ENCODE results near the gene COL5A2. TPM values are rescaled to one million over a fixed set of nuclear protein-coding genes. Genes with fewer than 3 reads are reported as not detected.

The COL5A2 gene
- polyA plus RNA-seq, 1 donor from 2014 or later = 3.6 TPM

- H3K4me2 ChIP-seq (ENCODE audit: low read length) = no peak overlapping the region
- no peak overlapping the region for H3K27ac ChIP-seq (ENCODE audit: low read length)
- no peak overlapping the region for H2AFZ ChIP-seq (ENCODE audit: low read depth, low read length)
- H3K9me2 ChIP-seq (ENCODE audit: insufficient read depth, low read length) = no peaks in the 10 kb centered on the region
- no peaks in the 10 kb centered on the region for H3K79me2 ChIP-seq (replicated peaks; ENCODE audit: insufficient read depth, low read length)
- TF ChIP-seq RAD21 (conservative IDR thresholded peaks at IDR 0.05) (no peak), REST (IDR thresholded peaks at IDR 0.05; ENCODE audit: borderline replicate concordance) (no peak), TAF1 (IDR thresholded peaks at IDR 0.05; ENCODE audit: low read depth) (no peak), MXI1 (conservative IDR thresholded peaks at IDR 0.05; ENCODE audit: poor library complexity, severe bottlenecking) (no peak), EZH2 (IDR thresholded peaks at IDR 0.05; ENCODE audit: borderline replicate concordance, insufficient read depth, low read length, poor library complexity, severe bottlenecking) (no peak), POLR2AphosphoS5 (IDR thresholded peaks at IDR 0.05) (no peak), EP300 (conservative IDR thresholded peaks at IDR 0.05; ENCODE audit: poor library complexity, severe bottlenecking) (no peak), SMC3 (conservative IDR thresholded peaks at IDR 0.05; ENCODE audit: poor library complexity) (no peak)
- TF ChIP-seq, protein P1, sequence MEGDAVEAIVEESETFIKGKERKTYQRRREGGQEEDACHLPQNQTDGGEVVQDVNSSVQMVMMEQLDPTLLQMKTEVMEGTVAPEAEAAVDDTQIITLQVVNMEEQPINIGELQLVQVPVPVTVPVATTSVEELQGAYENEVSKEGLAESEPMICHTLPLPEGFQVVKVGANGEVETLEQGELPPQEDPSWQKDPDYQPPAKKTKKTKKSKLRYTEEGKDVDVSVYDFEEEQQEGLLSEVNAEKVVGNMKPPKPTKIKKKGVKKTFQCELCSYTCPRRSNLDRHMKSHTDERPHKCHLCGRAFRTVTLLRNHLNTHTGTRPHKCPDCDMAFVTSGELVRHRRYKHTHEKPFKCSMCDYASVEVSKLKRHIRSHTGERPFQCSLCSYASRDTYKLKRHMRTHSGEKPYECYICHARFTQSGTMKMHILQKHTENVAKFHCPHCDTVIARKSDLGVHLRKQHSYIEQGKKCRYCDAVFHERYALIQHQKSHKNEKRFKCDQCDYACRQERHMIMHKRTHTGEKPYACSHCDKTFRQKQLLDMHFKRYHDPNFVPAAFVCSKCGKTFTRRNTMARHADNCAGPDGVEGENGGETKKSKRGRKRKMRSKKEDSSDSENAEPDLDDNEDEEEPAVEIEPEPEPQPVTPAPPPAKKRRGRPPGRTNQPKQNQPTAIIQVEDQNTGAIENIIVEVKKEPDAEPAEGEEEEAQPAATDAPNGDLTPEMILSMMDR (IDR thresholded peaks at IDR 0.05; ENCODE audit: poor library complexity, severe bottlenecking) = no peak
- H4K20me1 ChIP-seq (ENCODE audit: insufficient read depth) = no peaks in the 10 kb centered on the region
- H3K9me3 ChIP-seq (ENCODE audit: low read length) = no peaks in the 10 kb centered on the region
- no peaks in the 10 kb centered on the region for H3K36me3 ChIP-seq (ENCODE audit: insufficient read depth, low read length)
- H3K9ac ChIP-seq (ENCODE audit: low read length) = no peak overlapping the region
- H3K27me3 ChIP-seq (ENCODE audit: insufficient read depth, low read depth, low read length) = no peaks in the 10 kb centered on the region
- H3K4me3 ChIP-seq (ENCODE audit: low read length) = no peak overlapping the region
- no peaks in the 10 kb centered on the region for H3F3A ChIP-seq (ENCODE audit: insufficient read depth, low read length, poor library complexity, severe bottlenecking)
Observed at GRCh38 chr2:189088591-189089205, 90.9 kb downstream of the COL5A2 start.

- Histone ChIP-seq H3K36me3 (ENCODE audit: insufficient read depth, low read length) (no peaks in the 10 kb centered on the region), H3K9ac (ENCODE audit: low read length) (no peak overlapping the region), H4K20me1 (ENCODE audit: insufficient read depth) (no peaks in the 10 kb centered on the region), H3F3A (ENCODE audit: insufficient read depth, low read length, poor library complexity, severe bottlenecking) (no peaks in the 10 kb centered on the region), H3K27me3 (ENCODE audit: insufficient read depth, low read depth, low read length) (no peaks in the 10 kb centered on the region), H3K79me2 (replicated peaks; ENCODE audit: insufficient read depth, low read length) (no peaks in the 10 kb centered on the region), H2AFZ (ENCODE audit: low read depth, low read length) (no peak overlapping the region), H3K4me2 (ENCODE audit: low read length) (no peak overlapping the region), H3K9me3 (ENCODE audit: low read length) (no peaks in the 10 kb centered on the region), H3K4me3 (ENCODE audit: low read length) (no peak overlapping the region), H3K27ac (ENCODE audit: low read length) (no peak overlapping the region), H3K9me2 (ENCODE audit: insufficient read depth, low read length) (no peaks in the 10 kb centered on the region)
- no peak for TF ChIP-seq EP300 (conservative IDR thresholded peaks at IDR 0.05; ENCODE audit: poor library complexity, severe bottlenecking)
- TF ChIP-seq EZH2 (IDR thresholded peaks at IDR 0.05; ENCODE audit: borderline replicate concordance, insufficient read depth, low read length, poor library complexity, severe bottlenecking) = no peak
- TF ChIP-seq REST (IDR thresholded peaks at IDR 0.05; ENCODE audit: borderline replicate concordance) = no peak
- TF ChIP-seq POLR2AphosphoS5 (IDR thresholded peaks at IDR 0.05) = no peak
- no peak for TF ChIP-seq TAF1 (IDR thresholded peaks at IDR 0.05; ENCODE audit: low read depth)
- TF ChIP-seq SMC3 (conservative IDR thresholded peaks at IDR 0.05; ENCODE audit: poor library complexity) = no peak
- no peak for TF ChIP-seq RAD21 (conservative IDR thresholded peaks at IDR 0.05)
- TF ChIP-seq, protein P1 (IDR thresholded peaks at IDR 0.05; ENCODE audit: poor library complexity, severe bottlenecking) = no peak
- no peak for TF ChIP-seq MXI1 (conservative IDR thresholded peaks at IDR 0.05; ENCODE audit: poor library complexity, severe bottlenecking)
Observed at GRCh38 chr2:189086710-189087109, 92.9 kb downstream of the COL5A2 start.
